ENCODE results near the gene PPM1H. TPM values are rescaled to one million over a fixed set of nuclear protein-coding genes. Genes with fewer than 3 reads are reported as not detected.

PPM1H gene
- total RNA-seq, 4 donors from 2014 or later, result 0.09 to 7.6 (median 0.76) TPM; not detected in 1

- Histone ChIP-seq H3K4me1 (no peaks in the 10 kb centered on the region), H3K27ac (no peak overlapping the region), H3K27me3 (no peaks in the 10 kb centered on the region), H3K4me3 (no peak overlapping the region), H3K9me3 (no peaks in the 10 kb centered on the region), H3K36me3 (no peaks in the 10 kb centered on the region)
- 51 to 73% methylated on average over 2 of the region's 2 CpGs for WGBS, 2 donors
- no peak for TF ChIP-seq POLR2A (IDR thresholded peaks at IDR 0.05)
- TF ChIP-seq, protein P1, sequence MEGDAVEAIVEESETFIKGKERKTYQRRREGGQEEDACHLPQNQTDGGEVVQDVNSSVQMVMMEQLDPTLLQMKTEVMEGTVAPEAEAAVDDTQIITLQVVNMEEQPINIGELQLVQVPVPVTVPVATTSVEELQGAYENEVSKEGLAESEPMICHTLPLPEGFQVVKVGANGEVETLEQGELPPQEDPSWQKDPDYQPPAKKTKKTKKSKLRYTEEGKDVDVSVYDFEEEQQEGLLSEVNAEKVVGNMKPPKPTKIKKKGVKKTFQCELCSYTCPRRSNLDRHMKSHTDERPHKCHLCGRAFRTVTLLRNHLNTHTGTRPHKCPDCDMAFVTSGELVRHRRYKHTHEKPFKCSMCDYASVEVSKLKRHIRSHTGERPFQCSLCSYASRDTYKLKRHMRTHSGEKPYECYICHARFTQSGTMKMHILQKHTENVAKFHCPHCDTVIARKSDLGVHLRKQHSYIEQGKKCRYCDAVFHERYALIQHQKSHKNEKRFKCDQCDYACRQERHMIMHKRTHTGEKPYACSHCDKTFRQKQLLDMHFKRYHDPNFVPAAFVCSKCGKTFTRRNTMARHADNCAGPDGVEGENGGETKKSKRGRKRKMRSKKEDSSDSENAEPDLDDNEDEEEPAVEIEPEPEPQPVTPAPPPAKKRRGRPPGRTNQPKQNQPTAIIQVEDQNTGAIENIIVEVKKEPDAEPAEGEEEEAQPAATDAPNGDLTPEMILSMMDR (IDR thresholded peaks at IDR 0.05), result no peak
- intact Hi-C loops (cut with DNase I), result no loop called here
- no peak for DNase-seq
Observed at GRCh38 chr12:62922539-62922938, 12.4 kb downstream of the PPM1H start.

DNA sequence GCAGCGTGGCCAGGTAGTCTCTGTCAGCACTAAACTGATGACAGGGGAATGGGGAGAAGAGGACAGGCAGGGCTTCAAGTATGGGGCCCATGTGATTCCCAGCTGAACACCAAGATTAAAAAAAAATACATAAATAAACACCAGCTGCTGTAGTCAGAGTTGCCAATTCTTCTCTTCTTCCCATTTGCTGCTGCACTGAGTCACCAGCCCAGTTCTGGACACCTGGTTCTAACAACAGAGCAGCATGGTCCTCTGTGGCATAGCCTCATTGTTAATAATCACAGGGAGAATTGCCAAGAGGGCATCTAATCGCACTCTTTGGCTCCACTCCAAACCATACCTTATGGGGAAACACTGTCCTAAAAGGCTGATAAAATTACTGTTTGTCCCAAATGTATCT, 15.1 kb downstream of the PPM1H start:
- no peak for TF ChIP-seq POLR2A (IDR thresholded peaks at IDR 0.05)
- TF ChIP-seq, protein P1 (IDR thresholded peaks at IDR 0.05), result no peak
- Histone ChIP-seq H3K9me3 (no peaks in the 10 kb centered on the region), H3K4me1 (no peaks in the 10 kb centered on the region), H3K4me3 (no peak overlapping the region), H3K27ac (no peak overlapping the region), H3K36me3 (no peaks in the 10 kb centered on the region), H3K27me3 (no peaks in the 10 kb centered on the region)
- DNase-seq, result no peak
- intact Hi-C loops (cut with DNase I), result no loop called here
- 32 to 33% methylated on average over 2 of the region's 2 CpGs for WGBS, 2 donors

GRCh38 chr12:62917926-62918325, 17.0 kb downstream of the PPM1H start:
- Histone ChIP-seq H3K4me3 (no peak overlapping the region), H3K4me1 (no peaks in the 10 kb centered on the region), H3K36me3 (no peaks in the 10 kb centered on the region), H3K27ac (no peak overlapping the region), H3K27me3 (no peaks in the 10 kb centered on the region), H3K9me3 (no peaks in the 10 kb centered on the region)
- no peak for TF ChIP-seq POLR2A (IDR thresholded peaks at IDR 0.05)
- TF ChIP-seq, protein P1 (IDR thresholded peaks at IDR 0.05), result no peak
- intact Hi-C loops (cut with DNase I), result no loop called here
- WGBS, 2 donors, result 36 to 41% methylated on average over 1 of the region's 1 CpG
- no peak for DNase-seq

DNA sequence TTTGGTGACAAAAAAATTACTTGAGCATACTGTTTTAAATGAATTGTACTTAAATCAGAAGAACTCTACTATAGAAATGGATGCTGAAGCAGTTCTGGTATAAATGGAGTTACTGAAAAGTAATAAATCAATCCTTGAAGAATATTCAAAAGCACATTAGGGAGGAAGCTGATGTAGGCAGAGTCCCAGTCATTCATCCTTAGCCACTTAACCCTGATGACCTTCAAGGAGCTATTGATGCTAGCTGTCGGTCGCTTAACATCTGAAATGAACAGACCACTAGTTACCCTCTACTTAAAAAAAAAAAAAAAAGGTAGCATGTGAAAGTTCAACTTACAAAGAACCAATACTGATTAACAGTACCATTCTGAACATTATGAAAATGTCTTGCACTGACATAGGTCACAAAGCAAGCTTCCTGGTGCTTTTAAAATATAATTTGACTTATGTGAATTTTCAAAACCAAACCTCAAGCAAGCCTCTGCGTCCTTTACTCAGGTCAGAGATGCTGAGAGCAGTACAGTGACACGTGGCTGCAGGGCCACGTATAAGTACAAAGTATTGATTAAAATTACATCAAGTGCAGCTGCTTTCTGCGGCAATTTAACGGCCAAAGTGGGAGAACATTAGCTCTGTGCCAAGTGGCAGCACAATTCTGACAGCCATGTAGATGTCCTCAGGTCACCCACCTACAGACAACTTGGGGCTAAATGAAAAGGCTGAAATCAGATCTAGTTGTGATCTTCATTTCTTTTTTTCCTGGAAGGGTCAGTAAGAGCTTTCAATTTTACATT, 18.1 kb downstream of the PPM1H start:
- Histone ChIP-seq H3K4me3 (no peak overlapping the region), H3K9me3 (no peaks in the 10 kb centered on the region), H3K27me3 (no peaks in the 10 kb centered on the region), H3K4me1 (no peaks in the 10 kb centered on the region), H3K36me3 (no peaks in the 10 kb centered on the region), H3K27ac (no peak overlapping the region)
- TF ChIP-seq, protein P1 (IDR thresholded peaks at IDR 0.05), result no peak
- no peak for TF ChIP-seq POLR2A (IDR thresholded peaks at IDR 0.05)
- intact Hi-C loops (cut with DNase I), result no loop called here
- WGBS, 2 donors, result 63 to 73% methylated on average over 7 of the region's 7 CpGs
- no peak for DNase-seq

- no peak for DNase-seq
- no peak overlapping the region for H3K4me3 ChIP-seq
- no peaks in the 10 kb centered on the region for H3K4me1 ChIP-seq
- no peaks in the 10 kb centered on the region for H3K27me3 ChIP-seq
- H3K9me3 ChIP-seq, result no peaks in the 10 kb centered on the region
- H3K27ac ChIP-seq, result no peak overlapping the region
- intact Hi-C loops (cut with DNase I), result no loop called here
- H3K36me3 ChIP-seq, result no peaks in the 10 kb centered on the region
- TF ChIP-seq, protein P1 (IDR thresholded peaks at IDR 0.05), result no peak
- TF ChIP-seq POLR2A (IDR thresholded peaks at IDR 0.05), result no peak
- 88% methylated on average over 4 to 5 of the region's 6 CpGs for WGBS, 2 donors
Observed at GRCh38 chr12:62915204-62915529, 19.8 kb downstream of the PPM1H start.
